HTR-8/SVneo (cell line): ENCODE measurements around the gene CDH18.

Source experiments
- DNase-seq: peaks from one replicate; pipeline ENCODE4 v3.0.0; 2011; ENCODE audit warnings: low spot score, mixed read lengths; ENCODE audit not compliant: insufficient read length
- FAIRE-seq: peaks from 2 replicates; lab custom pipeline; 2011; peaks lifted over from hg19 to GRCh38; lab: Jason Lieb, UNC

The CDH18 gene

DNA sequence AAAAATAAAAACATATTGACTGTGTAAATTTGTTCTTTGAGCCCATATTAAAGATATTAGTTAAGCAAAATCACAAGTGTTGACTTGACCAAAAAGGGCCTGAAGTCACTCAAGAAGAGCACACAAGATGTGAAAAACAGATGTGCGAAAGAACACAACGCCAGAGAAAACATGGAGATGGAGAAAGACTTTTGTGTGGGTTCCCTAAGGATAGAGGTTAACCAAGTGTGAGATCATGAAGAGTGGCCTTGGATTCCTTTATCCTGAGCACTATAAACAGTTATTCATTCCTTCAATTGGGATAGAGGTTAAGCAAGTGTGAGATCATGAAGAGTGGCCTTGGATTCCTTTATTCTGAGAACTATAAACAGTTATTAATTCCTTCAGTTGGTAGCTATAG is 361.8 kb downstream of the CDH18 start:
- no peak for DNase-seq
- no peak for FAIRE-seq

DNA sequence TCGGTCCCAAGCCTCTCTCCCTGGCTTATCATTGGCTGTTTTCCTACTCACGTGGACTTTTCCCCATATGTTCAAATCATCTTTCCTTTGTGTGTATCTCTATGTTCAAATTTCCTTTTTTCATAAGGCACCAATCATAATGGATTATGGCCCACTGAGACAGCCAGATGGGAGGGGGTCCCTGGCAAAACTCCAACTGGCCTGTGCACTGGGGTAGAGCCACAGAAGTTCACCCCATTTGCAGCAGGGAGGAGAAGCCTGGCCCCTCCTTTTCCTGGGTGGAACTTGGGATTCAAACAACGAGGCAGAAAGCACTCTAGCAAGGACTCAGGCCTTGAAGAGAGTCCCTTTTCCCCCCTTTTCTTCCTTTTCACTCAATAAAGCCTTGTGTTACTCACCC is 362.4 kb downstream of the CDH18 start:
- FAIRE-seq: no peak
- no peak for DNase-seq

DNA sequence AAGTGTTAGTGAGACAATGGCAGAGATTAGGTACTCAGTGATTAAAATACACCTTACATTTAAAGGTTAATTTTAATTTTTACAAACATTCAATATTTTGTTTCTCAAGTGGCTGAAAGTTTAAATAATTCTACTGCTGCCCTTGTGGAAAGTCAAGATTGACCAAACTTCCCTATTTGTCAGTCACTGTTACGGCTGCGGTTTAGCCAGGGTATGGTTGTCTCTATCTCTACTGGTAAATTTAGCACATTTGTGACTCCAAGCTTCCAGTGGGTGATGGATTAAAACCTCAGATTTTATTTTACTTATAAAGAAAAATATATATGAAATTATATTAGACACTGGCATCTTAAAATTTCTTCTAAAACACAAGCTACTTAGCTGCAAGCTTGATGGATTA is 368.4 kb downstream of the CDH18 start:
- no peak for DNase-seq
- FAIRE-seq: no peak

DNA sequence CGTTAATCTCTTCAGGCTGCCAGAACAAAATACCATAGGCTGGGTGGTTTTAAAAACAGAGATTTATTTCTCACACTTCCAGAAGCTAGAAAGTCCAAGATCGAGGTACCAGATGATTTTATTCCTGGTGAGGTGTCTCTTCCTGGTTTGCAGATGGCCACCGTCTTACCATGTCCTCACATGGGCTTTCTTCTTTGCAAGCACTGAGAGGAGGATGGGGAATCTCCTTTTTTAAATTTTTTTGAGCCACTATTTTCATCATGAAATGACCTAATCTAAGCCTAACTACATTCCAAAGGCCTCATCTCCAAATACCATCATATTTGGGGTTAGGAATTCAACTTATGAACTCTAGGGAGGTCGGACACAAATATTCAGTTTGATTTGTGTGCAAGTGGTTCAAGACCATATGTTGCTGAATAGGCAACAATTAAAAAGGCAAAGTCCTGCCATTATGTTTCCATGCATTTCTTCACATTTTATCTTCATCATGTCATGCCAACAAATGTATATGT is 371.2 kb downstream of the CDH18 start:
- no peak for FAIRE-seq
- no peak for DNase-seq

DNA sequence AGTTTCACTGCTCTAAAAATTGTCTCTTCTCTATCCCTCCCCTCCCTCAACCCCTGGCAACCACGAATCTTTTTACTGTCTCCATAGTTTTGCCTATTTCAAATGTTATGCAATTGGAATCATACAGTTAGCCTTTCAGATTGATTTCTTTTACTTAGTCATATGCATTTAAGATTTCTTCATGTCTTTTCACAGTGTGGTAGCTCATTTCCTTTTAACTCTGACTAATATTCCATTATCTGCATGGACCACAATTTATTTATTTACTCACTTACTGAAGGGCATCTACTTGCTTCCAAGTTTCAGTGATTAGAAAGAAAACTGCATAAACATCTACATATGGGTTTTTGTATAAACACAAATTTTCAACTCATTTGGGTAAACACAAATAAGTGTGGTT is 372.3 kb downstream of the CDH18 start:
- DNase-seq: no peak
- no peak for FAIRE-seq

DNA sequence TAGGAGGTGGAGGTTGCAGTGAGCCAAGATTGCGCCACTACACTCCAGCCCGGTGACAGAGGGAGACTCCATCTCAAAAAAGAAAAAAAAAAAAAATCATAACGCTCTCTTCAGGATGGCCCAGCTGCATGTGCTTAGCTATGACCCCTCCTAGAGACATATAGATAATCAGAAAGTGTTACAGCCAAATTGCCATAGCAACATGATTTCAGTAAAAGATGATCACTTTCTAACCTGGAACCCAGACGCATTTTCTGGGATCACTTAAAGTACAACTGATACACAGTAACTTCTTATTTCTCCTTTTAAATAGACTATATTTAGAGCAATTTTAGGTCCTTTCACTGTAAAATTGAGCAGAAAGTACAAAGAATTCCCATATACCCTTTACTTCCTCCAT is 372.9 kb downstream of the CDH18 start:
- FAIRE-seq (no peak), DNase-seq (no peak)

DNA sequence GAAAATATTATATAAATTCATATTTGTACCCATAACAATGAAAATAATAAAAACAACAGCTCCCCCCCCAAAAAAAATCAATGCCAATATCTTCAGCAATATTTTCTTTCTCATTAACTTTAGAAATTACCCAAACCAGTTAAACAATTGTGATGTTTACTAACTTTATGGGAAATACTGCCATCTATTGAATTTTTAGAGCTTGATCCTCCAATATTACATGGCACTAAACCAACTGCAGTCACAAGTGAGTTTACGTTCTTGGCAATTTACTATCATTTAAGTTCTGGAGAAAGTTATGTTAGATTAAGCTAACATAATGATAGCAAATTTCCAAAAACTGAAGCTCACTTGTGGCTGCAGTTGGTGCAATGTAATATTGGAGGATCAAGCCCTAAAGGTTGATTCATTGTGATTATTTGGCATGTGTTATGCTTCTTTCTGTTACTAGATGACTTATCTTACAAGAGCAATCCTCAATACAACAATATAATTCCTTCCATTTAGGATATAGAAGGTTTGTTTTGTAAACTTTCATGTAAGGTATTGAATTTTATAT is 379.5 kb downstream of the CDH18 start:
- DNase-seq: peak; percentile 38
- peak; percentile 64 for FAIRE-seq

DNA sequence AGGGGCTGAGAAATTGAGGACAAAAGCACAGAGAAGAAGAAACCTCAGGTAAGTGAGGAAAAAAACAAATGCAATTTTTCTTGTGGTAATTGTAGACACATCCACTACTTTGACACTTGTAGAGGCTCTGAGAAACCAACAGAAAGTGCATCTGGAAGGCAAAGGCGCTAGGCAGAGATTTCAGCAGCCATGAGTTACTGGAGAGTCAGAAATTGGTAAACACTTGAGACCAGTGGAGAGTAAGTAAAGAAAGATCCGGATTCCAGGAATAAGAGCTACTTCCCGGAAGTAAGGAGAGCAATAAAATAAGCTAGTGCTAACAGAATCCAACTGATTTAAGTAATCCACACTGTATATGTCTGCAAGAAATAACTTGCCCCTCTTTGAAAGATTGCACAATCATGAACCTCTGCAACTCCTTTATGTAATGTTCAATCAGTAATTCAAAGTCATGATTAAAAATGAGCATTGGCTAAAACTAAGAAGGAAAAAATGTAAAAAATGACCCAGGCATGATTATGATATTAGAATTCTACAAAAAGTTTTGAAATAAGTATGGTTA is 382.1 kb downstream of the CDH18 start:
- DNase-seq (no peak), FAIRE-seq (no peak)

DNA sequence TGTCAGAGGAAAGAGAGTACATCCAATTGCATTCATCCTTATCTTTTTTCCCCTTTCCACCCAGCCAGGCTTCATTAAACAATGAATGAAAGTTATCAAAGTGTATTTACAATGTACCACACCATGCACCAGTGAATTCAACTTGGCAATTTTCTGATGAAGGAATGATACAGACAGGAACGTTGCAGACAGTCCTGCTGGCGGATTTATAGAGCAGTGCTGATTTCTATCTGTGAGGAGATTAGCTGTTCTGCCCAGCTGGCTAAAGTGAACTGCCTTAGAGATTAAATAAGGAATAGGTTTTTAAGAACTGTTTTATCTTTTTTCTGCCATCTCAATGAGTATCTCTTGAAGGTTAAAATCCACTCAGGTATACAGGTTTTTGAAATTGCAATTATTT is 403.9 kb downstream of the CDH18 start:
- DNase-seq (no peak), FAIRE-seq (no peak)

DNA sequence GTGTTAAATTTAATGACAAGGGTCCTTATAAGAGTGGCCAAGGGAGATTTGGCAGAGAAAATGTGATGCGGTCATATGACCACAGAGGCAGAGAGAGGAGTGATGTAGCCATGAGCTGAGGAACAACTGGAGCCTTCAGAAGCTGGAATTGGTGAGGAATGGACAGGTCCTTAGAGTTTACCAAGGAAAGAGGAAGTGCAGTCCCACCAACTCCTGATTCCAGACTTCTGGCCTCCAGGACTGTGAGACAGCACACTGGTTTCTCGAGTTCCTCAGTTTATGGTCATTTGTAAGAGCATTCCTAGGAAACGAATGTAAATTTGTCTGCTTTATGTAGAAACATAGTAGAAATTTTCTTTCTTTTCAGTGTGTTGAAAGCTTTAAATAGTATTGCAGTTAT is 410.1 kb downstream of the CDH18 start:
- FAIRE-seq (no peak), DNase-seq (no peak)

DNA sequence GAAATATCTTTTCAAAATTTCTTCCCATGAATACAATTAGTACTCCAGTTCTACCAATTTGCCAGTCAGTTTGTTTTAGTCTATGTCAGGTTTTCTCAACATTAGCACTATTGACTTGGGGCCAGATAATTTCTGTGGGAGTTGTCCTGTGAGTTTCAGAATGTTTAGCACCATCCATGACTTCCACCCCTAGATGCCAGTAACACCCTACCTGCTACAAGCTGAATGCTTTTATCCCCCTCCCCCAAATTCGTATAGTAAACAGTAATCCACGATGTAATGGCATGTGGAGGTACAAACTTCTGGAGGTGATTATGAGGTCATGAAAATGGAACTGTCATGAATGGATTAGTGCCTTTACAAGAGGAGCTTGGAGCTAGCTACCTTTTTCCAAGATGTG is 420.0 kb downstream of the CDH18 start:
- FAIRE-seq (peak; percentile 52), DNase-seq (no peak)

DNA sequence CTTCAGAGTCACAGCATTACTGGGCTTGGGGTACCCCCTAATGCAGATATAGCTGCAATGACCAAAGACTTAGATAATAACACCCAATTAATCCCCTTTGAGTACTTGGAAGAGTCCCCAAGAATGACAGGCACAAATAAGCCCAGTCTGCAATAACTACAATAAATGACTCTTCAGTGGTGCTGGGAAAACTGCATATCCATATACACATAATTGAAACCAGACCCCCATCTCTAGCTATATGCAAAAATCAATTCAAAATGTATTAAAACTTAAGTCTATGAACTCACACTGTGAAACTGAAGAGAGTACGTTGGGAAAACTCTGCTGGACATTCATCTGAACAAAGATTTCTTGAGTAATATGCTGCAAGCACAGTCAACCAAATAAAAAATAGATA is 422.5 kb downstream of the CDH18 start:
- DNase-seq (no peak), FAIRE-seq (no peak)

DNA sequence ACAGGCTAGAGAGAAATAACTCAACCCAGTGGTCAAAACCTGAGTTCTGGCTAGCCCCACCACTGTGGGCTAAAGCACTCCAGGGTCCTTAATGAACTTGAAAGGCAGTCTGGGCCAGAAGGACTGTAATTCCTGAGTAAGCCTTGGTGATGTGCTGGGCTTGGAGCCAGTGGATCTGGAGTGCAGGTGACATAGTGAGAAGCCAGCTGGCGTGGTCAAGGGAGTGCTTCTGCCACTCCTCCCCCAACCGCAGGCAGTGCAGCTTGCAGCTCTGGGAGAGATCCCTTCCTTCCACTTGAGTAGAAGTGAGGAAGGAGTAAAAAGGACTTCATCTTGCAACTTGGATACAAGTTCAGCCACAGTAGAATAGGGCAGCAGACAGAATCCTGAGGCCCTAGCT is 424.0 kb downstream of the CDH18 start:
- DNase-seq: no peak
- FAIRE-seq: no peak

DNA sequence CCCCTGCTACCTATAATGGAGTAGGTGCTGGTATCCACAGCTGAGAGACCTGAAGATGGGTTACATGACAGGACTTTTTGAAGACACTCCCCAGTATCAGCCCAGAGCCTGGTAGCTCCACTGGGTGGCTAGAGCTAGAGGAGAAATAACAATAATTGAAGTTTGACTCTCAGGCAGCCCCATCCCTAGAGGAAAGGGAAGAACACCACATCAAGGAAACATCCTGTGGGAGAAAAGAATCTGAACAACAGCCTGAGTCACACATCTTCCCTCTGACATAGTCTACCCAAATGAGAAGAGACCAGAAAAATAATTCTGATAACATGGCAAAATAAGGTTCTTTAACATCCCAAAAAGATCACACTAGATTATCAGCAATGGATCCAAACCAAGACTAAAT is 432.1 kb downstream of the CDH18 start:
- FAIRE-seq (no peak), DNase-seq (no peak)

DNA sequence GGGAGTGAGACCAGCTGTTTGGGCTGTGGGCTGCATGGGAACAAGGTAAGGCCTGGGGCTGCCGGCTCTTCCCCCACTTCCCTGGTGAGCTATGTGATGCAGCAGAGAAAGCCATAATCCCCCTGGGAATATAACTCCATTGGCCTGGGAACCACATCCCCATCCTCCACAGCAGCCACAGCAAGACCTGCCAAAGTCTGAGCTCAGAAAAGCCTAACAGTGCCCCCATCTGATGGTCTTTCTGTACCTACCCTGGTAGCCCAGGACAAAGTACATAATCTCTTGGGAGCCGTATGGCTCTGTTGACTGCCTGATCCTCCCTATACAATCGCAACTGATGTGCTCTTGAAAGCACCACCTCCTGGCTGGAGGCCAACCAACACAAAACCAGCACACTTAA is 432.6 kb downstream of the CDH18 start:
- no peak for FAIRE-seq

DNA sequence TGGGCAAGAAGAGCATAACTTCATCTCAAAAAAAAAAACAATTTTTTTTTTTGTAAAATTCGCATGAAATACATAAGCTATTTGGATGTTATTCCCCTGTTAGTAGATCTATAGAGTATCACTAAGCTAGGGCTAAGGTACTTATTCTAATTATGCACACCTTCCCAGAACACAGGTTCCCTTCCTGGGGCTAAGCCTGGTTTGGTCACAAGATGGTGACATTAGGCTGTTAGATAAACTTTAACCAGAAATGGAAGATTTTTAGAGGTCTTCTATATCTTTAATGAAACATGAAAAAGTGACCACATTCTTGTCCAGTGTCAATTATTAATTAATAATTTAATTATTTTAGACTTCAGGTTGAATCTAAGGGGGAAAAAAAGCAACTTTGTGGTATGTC is 433.5 kb downstream of the CDH18 start:
- FAIRE-seq (no peak), DNase-seq (no peak)

More for the DNA sequence above, 432.6 kb downstream of the CDH18 start:
- DNase-seq: no peak

DNA sequence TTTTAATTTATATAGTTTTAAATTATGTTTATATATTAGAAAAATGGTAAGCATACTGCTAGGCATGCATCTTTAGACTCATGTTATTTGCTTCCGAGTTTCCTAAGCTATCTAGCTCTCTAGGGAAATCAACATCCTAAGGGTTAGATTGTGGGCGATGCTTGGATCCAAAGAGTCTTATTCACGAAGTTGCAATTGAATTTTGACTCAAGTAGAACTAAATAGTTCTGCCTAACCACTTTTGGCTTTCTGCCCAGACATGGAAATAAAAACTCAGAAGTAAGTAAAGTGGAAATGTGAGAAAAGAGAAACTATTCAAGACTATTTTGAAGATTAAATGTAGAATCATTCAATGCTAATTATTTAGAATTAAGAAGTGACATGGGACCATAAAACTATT is 440.4 kb downstream of the CDH18 start:
- no peak for FAIRE-seq
- no peak for DNase-seq

DNA sequence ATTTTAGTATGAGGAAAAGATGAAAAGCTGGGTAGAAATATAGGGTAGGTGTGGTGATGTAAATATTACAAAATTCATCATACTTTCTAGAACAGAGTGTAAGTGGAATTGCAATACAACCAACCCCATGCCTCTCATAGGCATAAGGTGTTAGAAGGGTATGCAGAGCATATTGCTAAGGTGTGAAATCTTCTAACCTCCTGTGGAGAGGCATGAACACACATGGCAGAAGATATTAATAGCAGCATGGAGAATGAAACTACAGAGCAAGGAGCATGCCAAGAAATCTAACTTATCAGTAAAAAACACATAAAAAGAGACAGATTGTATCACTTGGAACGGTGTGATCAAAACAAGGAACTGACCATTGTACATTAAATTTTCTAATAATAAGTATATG is 441.5 kb downstream of the CDH18 start:
- DNase-seq (no peak), FAIRE-seq (peak; percentile 31)

DNA sequence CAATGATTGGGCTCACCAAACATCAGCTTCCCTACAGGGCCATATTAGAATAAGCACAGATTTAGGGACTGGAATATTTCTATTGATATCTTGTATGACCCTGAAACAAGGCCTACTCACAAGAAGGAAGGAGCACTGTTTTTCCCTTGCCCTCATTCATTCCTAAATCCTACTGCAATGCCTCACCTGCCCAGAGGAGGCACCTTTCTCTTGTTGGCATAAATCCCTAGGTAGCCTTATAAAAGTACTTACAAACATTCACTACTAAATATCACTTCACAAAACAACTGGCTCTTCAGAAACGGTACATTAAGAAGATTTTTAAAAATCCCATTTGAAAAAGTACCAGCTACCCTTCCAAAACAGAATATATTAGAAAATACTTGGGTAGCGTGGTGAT is 449.4 kb downstream of the CDH18 start:
- DNase-seq (no peak), FAIRE-seq (no peak)

DNA sequence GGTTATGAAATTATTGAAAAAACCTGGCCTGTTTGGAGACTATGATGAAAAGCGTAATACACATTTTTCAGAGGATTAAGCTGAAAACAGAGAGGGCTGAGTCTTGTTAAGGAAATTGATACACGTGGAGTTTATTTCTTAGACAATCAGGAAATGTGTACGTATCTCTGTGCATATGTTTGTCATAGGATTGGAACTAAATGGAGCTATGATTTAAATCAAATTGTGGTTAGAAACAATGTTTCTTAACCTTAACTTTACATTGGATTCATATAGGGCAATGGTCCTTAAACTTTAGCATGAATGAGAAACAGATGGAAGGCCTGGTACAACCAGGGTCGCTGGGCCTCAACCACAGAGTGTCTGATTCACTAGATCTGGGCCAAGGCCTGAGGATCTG is 451.6 kb downstream of the CDH18 start:
- DNase-seq (no peak), FAIRE-seq (no peak)

DNA sequence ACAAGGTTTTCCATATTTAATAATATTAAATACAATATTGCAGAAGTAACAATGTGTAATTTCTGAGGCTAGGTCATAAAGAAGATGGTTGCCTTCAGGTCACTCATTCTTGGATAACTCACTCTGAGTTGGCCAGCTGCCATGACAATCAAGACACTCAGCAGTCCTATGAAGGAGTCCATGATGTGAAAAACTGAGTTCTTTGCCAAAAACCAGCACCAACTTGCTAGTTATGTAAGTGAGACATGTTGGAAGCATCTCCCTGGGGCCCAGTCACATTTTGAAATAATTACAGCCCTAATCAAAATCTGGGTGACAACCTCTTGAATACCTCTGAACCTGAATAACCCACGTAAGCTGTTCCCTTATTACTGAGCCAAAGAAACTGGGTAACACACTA is 453.2 kb downstream of the CDH18 start:
- FAIRE-seq (no peak), DNase-seq (no peak)

DNA sequence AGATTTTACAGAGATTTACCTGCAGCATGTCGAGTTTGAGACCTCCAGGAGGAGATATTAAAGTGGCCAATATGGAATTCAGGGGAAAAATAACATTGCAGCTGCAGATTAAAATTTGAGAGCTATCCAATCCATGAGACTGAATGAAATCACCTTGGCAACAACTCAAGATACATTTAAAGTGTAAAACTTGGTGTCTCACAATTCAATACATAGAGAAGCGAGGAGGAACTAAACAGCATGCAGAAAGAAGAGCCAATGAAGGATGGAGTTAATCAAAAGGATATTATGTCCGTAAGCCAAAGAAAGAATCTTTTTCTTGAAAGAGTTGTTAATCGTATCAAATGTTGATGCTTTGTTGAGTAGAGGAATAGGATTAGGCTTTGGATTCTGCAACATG is 455.1 kb downstream of the CDH18 start:
- DNase-seq (no peak), FAIRE-seq (no peak)
